ENCODE data around the gene TMEM178B. TPM values are rescaled to one million over a fixed set of nuclear protein-coding genes. Genes with fewer than 3 reads are reported as not detected.

TMEM178B gene
- total RNA-seq, 1 donor from 2014 or later = 49.8 TPM

DNA sequence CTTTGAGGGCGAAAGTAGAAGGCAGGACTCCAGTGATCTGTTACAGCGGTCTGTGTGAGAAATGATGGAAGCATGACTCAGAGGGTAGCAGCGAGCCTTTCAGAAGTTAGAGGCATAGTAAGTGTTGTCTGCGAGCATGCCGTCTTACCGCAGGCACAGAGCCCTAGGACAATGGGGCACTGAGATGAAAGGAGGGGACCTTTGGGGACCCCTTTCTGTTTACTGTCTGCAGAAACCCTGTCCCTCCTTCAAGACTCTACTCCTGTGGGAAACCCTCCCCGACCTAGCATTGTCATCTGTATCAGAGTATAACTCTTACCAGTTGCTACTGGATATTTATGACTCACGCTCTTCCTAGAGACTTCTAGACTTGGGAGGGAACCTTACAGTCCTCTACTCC, 390.1 kb downstream of the TMEM178B start:
- no peak for DNase-seq
- no peak overlapping the region for H3K4me3 Mint-ChIP-seq (ENCODE audit: unreplicated experiment)
- peaks cover 4% of the 10 kb centered on the region for H3K9me3 Mint-ChIP-seq (ENCODE audit: unreplicated experiment)
- peaks cover 5% of the 10 kb centered on the region for H3K27me3 Mint-ChIP-seq (ENCODE audit: unreplicated experiment)
- peaks cover 9% of the 10 kb centered on the region for H3K36me3 Mint-ChIP-seq (ENCODE audit: unreplicated experiment)
- peaks cover 5% of the 10 kb centered on the region for H3K4me1 Mint-ChIP-seq (ENCODE audit: low read depth, unreplicated experiment)
- TF ChIP-seq, protein P1, sequence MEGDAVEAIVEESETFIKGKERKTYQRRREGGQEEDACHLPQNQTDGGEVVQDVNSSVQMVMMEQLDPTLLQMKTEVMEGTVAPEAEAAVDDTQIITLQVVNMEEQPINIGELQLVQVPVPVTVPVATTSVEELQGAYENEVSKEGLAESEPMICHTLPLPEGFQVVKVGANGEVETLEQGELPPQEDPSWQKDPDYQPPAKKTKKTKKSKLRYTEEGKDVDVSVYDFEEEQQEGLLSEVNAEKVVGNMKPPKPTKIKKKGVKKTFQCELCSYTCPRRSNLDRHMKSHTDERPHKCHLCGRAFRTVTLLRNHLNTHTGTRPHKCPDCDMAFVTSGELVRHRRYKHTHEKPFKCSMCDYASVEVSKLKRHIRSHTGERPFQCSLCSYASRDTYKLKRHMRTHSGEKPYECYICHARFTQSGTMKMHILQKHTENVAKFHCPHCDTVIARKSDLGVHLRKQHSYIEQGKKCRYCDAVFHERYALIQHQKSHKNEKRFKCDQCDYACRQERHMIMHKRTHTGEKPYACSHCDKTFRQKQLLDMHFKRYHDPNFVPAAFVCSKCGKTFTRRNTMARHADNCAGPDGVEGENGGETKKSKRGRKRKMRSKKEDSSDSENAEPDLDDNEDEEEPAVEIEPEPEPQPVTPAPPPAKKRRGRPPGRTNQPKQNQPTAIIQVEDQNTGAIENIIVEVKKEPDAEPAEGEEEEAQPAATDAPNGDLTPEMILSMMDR (IDR thresholded peaks at IDR 0.05; ENCODE audit: partially characterized antibody, unreplicated experiment) = no peak
- no peak overlapping the region for H3K27ac Mint-ChIP-seq (ENCODE audit: unreplicated experiment)

DNA sequence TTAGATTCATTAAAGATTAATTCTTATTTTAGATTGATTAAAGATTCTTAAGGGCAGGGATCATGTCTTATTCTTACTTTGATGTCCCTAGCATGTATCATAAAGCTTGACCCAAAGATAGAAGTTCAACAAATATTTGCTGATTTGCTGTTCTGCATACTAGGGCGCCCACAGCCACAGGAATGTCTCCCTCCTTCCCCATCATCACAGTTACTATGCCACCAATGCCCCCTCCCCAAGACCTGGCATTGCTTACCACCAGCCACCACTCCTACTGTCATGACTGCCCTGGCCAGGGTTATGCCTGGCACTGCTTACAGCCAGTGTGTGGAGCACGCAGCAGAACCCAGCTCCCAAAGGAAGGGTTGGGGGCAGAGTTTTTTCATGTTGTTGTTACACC, 390.7 kb downstream of the TMEM178B start:
- TF ChIP-seq, protein P1 (IDR thresholded peaks at IDR 0.05; ENCODE audit: partially characterized antibody, unreplicated experiment) = no peak
- Mint-ChIP-seq H3K4me3 (ENCODE audit: unreplicated experiment) (no peak overlapping the region), H3K4me1 (ENCODE audit: low read depth, unreplicated experiment) (peaks cover 5% of the 10 kb centered on the region), H3K27ac (ENCODE audit: unreplicated experiment) (no peak overlapping the region), H3K36me3 (ENCODE audit: unreplicated experiment) (peaks cover 9% of the 10 kb centered on the region), H3K9me3 (ENCODE audit: unreplicated experiment) (peaks cover 4% of the 10 kb centered on the region), H3K27me3 (ENCODE audit: unreplicated experiment) (peaks cover 5% of the 10 kb centered on the region)
- no peak for DNase-seq

DNA sequence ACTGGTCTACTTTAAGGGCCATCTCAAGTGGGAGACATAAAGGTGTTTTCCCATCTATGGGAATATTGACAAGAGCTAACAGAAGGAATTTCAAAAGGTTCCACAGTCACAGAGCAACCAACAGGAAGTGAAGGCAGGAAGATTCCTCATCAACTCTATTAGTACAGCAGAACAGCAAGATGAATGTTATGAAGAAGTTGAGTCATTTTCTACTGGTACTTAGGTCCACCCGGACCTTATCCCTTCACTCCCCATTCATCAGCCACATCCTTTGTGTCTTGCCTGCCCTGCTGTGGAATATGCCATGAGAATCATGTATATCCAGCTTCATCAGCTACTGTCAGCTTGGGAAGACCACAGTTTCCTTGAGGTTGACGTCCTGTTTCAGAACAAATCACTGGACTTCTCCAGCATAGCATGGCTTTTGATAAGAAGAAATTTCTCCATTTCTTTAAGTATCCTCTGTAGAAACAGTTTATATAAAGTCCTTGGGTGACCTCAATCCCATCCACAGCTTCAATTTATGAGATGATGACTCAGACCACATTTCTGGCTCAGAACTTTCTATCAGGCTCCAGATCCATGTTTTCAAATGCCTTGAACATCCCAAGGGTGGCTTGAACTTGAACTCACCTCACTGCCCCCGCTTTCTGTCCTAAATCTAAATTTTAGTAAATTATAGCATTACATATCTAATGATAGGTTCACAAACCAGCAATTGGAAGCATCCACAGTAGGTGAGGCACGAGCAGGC, 392.5 kb downstream of the TMEM178B start:
- peaks cover 3% of the 10 kb centered on the region for H3K27me3 Mint-ChIP-seq (ENCODE audit: unreplicated experiment)
- no peaks in the 10 kb centered on the region for H3K4me1 Mint-ChIP-seq (ENCODE audit: low read depth, unreplicated experiment)
- H3K9me3 Mint-ChIP-seq (ENCODE audit: unreplicated experiment) = peaks cover 4% of the 10 kb centered on the region
- no peak for DNase-seq
- TF ChIP-seq, protein P1 (IDR thresholded peaks at IDR 0.05; ENCODE audit: partially characterized antibody, unreplicated experiment) = no peak
- H3K27ac Mint-ChIP-seq (ENCODE audit: unreplicated experiment) = no peak overlapping the region
- peaks cover 9% of the 10 kb centered on the region for H3K36me3 Mint-ChIP-seq (ENCODE audit: unreplicated experiment)
- H3K4me3 Mint-ChIP-seq (ENCODE audit: unreplicated experiment) = no peak overlapping the region

GRCh38 chr7:141468341-141468740, 394.5 kb downstream of the TMEM178B start:
- Mint-ChIP-seq H3K36me3 (ENCODE audit: unreplicated experiment) (peaks cover 4% of the 10 kb centered on the region), H3K27me3 (ENCODE audit: unreplicated experiment) (no peaks in the 10 kb centered on the region), H3K4me1 (ENCODE audit: low read depth, unreplicated experiment) (no peaks in the 10 kb centered on the region), H3K9me3 (ENCODE audit: unreplicated experiment) (no peaks in the 10 kb centered on the region), H3K27ac (ENCODE audit: unreplicated experiment) (no peak overlapping the region), H3K4me3 (ENCODE audit: unreplicated experiment) (no peak overlapping the region)
- no peak for DNase-seq
- TF ChIP-seq, protein P1 (IDR thresholded peaks at IDR 0.05; ENCODE audit: partially characterized antibody, unreplicated experiment) = no peak

- Mint-ChIP-seq H3K4me1 (ENCODE audit: low read depth, unreplicated experiment) (peaks cover 3% of the 10 kb centered on the region), H3K27me3 (ENCODE audit: unreplicated experiment) (peaks cover under 1% of the 10 kb centered on the region), H3K36me3 (ENCODE audit: unreplicated experiment) (peaks cover 10% of the 10 kb centered on the region), H3K27ac (ENCODE audit: unreplicated experiment) (no peak overlapping the region), H3K9me3 (ENCODE audit: unreplicated experiment) (peaks cover 3% of the 10 kb centered on the region), H3K4me3 (ENCODE audit: unreplicated experiment) (no peak overlapping the region)
- no peak for DNase-seq
- TF ChIP-seq, protein P1 (IDR thresholded peaks at IDR 0.05; ENCODE audit: partially characterized antibody, unreplicated experiment) = no peak
These were observed 401.8 kb downstream of the TMEM178B start for GRCh38 chr7:141475679-141476078.

Data from glutamatergic neuron (in vitro differentiated cells).